GM18507 (cell line): ENCODE data around the gene HIBADH.
"Not testable (repeated sequence)": the region's sequence is repeated elsewhere in the genome, so short reads cannot be mapped to it uniquely, and the experiment has no call there.

Experiments used
- DNase-seq: peaks from one replicate; pipeline ENCODE4 v3.0.0; 2011; ENCODE audit warnings: low read depth; ENCODE audit not compliant: insufficient read length; ENCODE audit errors: extremely low spot score
- FAIRE-seq: peaks from 2 replicates; lab custom pipeline; 2011; peaks lifted over from hg19 to GRCh38; lab: Jason Lieb, UNC

HIBADH gene

DNA sequence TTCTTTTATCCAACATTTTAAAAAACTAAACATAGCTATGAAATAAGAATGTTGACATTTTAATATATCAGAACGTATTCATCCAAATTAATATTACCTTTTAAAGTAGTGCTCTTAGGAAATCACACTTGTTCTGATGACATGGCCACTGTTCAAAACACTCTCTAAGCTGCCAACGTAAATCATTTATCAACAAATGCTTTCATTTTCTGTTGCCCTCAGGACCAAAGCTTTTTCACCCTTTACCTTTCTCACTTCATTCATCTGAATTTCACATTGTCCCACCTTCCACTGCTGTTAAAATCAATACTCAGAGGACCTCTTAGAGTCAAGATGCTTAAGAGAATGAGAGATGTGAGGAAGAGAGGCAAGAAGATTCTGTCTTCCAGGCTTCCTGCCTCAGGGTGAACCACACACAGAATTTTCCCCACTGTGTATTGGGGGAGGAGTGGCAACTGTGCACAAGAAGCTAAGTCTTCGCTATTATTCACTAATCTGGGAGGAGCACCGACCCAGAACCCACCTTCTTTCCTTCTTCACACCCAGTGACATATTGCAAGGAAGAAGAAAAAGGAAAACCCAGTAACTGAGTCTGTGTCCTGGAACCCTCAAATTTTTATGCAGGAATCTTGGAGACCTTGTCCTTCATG lies 21.0 kb downstream of the HIBADH start:
- FAIRE-seq (peak; percentile 83), DNase-seq (peak; percentile 33)

DNA sequence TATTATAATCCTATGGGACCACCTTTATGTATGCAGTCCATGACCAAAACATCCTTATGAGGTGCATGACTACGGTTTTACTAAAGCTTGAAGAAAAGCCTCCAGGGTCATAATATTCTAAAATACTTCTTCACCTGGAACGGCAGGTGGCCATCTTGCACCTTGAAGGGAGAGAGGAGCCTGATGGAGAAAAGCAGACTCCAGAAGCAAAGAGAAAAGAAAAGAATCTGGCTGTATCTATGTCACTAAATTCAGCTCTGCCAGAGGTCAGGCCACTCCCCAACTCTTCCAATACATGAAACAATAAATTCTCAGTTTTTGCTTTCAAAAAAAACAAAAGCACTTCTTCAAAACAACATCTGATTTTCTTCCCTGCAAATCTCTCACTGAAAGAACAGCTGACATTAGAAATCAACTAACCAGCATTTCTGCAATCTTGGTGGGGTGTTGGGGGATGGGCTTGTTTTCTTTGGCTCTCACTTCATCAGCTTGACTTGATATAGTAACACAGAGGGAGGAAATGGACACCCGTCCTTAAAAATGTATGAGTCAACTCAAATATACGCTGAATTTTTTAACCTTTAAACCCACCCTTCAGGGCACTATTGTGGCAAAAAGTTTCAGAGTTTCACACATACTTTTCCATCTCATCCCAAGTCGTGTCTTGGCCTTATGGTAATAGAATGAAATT lies 21.7 kb downstream of the HIBADH start:
- FAIRE-seq (no peak), DNase-seq (no peak)

DNA sequence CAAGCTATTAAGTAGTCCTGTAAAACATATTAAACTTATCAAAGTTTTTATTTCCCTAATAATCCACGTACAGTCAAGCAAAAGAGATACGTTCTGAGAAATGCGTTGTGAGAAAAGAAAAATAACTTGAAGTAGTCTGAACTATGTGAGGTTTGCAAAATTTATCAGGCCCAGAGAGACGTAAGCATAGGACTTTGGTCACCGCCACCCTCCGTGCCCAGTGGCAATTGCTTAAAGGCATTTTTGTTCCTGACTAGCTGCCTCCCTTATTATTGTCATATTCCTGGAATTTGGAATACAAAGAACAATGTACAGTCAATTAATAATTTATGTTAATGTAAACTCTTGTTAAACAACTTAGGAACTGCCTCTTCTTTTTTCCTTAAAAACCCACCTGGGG lies 22.8 kb downstream of the HIBADH start:
- DNase-seq (no peak), FAIRE-seq (no peak)

DNA sequence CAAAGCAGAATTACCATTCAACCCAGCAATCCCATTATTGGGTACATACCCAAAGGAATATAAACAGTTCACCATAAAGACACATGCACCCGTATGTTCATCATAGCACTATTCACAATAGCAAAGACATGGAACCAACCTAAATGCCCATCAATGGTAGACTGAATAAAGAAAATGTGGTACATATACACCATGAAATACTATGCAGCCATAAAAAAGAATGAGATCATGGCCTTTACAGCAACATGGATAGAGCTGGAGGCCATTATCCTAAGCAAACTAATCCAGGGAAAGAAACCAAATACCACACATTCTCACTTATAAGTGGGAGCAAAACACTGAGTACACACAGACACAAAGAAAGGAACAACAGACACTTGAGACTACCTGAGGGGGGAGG lies 23.6 kb downstream of the HIBADH start:
- FAIRE-seq, result not testable (repeated sequence)

DNA sequence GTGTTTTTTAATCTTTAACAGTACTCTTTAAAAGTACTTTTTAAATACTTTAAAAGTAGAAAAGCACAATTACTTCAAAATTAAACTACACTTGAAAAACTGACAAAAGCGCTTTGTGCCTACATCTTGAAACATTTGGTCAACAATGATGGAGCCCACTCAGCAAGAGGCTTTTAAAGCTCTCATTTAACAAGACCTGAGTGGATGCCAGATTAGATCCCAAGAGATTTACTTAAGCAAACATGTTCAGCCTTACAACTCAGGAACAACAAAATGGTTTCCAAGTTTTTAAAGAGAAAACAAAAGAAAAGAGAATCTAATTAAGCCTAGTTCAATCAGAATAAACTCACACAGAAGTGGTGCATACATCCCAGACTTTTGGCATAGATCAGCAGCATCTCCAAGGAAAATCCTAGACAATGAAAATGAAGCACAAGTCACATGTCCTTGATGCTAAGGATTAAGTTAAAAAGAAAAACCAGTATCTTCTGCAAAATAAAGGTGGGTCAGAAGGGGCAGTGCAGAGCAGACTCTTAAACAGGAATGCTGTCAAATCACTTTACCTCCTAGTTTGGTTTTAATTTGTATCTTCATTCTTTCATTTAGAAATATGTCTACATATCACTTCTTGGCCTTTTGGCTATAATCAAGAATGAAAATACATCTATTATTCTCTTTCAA lies 26.2 kb downstream of the HIBADH start:
- no peak for DNase-seq

More for the DNA sequence above, 23.6 kb downstream of the HIBADH start:
- not testable (repeated sequence) for DNase-seq

DNA sequence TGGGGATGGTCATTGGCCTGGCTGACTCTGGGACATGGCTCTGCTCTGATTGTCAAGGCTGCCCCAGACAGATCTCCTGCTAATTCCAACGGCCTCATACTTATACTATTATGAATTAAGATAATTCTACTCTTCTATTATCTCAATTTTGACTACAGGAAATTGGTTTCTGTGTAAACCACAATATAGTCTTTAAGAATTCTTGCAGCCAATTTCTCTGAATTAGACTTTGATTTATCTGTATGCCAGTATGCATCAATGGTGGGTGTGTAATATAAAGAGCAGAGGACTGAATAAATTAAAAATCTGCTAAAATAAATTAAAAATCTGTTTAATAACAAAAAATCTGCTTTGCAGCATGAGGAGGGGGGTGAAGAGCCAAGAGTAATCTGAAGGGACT lies 27.0 kb downstream of the HIBADH start:
- FAIRE-seq, result no peak
- DNase-seq, result no peak

More for the DNA sequence above, 26.2 kb downstream of the HIBADH start:
- FAIRE-seq, result no peak

DNA sequence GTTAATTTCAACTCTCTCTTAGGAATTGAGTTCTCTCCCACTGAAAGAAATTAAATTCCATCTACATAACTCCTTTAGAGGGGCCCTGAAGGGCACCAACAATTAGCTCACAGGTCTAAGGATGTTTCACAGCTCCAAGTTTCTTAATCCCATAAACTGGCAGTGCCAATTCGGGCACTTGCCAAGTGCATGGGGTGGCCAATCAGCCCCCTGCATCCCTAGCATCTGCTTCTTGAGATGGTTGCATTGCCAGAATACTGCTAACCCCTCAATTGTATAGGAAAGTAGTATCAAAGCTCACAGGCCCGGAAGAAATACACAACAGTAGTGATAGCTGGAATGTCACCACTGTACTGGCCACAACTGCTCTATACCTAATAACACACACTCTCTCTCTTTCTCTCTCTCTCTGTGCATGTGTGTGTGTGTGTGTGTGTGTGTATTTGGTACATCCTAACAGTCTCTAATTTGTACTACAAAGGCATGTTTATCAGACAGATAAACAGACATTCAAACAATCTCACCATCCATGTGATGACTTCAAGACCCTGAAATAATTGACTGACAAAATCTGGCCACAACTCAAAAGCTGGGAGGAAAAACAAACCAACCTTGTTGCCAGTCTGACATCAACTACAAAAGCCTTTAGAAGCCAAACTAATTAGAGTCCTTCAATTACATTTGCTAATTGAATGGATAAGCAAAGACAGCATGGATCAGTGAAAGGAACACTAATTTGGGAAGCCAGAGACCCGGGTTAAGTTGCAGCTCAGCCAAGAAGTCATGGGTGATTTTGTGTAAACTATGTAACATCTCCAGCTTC lies 27.8 kb downstream of the HIBADH start:
- FAIRE-seq (no peak), DNase-seq (no peak)

DNA sequence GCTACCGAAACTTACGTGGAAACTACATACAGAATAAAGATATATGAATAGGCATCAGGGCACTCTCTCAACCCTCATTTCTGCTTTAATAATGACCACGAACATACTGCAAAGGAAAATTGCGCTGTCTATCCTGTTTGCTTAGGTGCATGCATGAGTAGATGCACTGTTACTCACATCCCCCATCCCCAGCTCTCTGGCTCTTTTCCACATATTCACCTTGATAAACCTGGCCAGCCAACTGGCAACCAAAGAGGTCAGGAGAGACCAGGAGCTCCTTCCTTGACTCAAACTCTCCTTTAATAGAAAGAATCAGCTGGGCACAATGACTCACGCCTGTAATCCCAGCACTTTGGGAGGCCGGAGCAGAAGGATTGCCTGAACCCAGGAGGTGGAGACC lies 29.6 kb downstream of the HIBADH start:
- no peak for DNase-seq
- FAIRE-seq, result no peak

DNA sequence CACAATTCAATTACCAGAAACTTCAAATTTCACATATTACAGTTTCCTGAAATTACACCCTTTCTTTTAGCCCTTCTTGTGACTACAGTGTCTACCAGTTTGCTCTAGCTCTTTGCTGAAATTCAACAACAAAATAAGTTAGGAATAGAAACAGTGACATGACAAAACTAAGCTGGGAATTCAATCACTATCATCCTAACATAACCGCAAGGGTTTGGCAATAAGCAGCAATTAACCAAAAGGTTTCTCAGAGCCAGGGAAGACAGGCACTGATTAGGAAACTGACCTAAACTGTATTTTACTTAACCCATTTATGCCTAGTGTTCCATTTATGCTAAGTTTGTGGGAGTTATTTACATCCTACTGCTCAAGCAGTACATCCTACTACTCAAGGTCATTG lies 31.3 kb downstream of the HIBADH start:
- no peak for DNase-seq
- no peak for FAIRE-seq

DNA sequence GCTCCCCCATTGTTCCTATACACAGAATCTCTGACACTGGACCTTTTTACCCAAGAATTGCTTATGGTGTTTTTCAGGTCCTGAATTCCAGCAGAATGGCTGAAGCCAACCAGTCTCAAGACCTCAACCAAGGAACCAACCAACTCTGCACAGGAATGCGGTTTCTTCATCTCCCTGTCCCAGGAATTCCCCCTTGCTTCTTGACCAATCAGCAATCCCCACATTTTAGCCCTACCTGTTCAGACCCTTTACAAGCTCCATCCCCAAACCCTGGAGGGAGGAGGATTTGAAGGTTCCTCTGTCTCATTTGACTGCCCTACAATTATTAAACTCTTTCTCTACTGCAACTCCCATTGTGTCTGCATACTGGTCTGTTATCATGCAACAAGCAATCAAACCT lies 35.5 kb downstream of the HIBADH start:
- FAIRE-seq (no peak), DNase-seq (no peak)

DNA sequence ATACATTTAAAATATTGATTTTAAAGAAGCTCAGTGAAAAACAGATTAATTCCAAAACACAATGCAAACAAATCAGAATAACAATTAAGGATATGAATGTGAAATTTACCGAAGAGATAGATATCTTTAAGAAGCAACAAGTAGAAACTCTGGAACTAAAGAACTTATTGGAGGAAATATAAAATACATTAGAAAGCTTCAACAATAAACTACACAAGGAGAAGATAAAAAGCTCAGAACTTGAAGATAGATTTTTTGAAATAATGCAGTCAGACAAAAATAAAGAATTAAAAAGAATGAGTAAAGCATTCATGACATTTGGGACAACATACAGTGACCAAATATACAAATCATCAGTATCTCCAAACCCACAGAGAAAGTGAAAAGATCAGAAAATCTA lies 43.2 kb downstream of the HIBADH start:
- DNase-seq (no peak), FAIRE-seq (no peak)

DNA sequence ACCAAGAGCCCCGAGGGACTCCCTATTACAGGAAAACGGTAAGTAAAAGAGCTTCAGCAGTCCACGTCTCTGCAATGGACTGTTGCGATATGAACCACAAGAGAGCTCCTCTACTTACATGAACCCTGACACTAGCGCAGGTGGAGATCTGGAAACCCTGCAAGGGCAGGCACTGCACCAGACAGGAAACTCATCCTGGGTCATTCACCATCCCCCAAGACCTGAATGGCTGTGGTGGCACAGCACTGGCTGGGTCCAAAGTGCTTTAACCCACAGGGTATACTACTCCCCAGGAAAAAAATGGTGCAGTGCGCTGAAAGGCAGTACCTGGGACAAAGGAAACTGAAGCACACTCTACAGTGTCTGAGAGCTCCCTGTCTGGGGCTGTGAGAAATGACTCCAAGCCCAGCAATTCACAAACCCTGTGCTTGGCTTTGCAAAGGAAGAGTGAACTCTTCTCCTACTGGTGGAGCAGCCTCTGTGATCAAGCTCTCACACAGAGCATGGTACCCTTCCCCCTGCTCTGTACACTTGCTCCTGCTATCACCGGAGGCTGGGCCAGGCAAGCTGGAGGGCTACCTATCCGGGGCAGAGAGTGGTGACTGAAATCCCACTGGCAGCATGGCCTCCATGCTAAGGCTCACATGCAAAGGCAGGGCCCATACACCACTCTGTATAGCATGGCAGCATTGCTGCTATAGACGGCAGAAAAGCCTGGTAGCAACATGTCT lies 44.9 kb downstream of the HIBADH start:
- FAIRE-seq (no peak), DNase-seq (no peak)

DNA sequence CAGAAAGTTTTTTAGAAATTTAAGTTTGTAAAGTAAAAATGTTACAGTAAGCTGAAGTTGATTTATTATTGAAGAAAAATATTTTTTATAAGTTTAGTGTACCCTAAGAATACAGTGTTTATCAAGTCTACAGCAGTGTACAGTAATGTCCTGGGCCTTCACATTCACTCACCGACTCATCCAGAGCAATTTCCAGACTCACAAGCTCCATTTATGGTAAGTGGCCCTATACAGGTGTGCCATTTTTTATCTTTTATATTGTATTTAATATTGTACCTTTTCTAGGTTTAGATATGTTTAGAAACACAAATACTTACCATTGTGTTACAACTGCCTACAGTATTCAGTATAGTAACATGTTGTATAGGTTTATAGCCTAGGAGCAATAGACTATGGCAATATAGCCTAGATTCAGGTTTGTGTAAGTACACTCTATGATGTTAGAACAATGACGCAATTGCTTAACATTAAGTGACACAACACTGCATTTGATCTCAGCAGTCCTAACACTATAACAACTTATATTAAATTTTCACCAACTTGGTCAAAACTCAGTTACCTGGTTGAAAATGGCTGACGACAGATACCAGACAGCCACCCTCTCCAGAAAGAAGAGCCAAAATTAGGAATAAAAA lies 45.7 kb downstream of the HIBADH start:
- DNase-seq (no peak), FAIRE-seq (no peak)

DNA sequence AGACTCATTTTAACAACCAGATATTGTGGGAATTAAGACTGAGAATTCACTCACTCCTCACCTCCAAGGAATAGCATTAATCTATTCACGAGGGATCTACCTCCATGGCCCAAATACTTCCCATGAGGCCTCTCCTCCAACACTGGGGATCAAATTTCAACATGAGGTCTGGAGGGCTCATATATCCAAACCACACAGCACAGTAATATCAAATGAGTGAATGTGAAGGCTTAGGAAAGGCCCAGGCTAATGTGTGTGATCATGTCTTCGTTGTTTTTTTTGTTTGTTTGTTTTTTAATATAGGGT lies 46.5 kb downstream of the HIBADH start:
- FAIRE-seq (no peak), DNase-seq (no peak)

DNA sequence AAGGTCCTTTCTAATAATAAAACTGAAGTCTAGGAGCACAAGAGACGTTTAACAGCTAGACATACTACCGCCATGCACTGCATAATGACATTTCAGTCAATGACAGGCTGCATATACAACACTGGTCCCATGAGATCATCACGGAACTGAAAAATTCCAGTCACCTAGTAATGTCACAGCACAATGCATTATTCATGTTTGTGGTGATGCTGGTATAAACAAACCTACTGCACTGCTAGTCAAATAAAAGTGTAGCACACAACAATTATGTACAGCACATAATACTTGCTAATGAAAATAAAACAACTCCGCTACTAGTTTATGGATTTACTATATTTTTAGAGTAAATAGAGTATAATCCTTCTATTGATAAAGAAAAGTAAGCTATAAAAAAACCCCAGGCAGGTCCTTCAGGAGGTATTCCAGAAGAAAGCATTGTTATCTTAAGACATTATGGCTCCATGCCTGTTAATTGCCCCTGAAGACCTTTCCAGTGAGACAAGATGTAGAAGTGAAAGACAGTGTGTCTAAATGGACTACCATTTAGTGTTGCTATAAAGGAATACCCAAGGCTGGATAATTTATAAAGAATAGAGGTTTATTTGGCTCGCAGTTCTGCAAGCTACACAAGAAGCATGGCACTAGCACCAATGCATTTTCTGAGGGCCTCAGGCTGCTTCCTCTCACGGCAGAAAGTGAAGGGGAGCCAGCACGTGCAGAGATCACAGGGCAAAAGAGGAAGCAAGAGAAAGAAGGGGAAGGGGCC lies 47.1 kb downstream of the HIBADH start:
- FAIRE-seq, result no peak
- DNase-seq, result no peak

DNA sequence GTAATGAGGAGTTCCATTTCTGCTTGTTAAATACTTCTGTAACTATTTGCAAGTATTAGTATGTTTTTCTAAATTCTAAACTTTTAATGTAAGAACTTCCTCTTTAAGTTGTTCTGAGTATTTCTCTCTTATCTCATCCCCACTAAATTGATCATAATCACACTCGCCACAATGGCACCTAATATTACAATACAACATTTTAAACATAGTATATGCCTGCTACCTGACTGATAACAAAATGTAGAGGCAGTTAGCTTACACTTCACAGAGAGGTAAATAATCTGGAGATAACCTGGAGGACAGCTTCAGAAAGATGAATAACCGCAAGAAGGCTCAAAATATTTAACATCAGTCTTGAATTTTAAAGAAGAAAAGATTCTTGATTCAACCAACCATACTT lies 48.6 kb downstream of the HIBADH start:
- DNase-seq (no peak), FAIRE-seq (no peak)

DNA sequence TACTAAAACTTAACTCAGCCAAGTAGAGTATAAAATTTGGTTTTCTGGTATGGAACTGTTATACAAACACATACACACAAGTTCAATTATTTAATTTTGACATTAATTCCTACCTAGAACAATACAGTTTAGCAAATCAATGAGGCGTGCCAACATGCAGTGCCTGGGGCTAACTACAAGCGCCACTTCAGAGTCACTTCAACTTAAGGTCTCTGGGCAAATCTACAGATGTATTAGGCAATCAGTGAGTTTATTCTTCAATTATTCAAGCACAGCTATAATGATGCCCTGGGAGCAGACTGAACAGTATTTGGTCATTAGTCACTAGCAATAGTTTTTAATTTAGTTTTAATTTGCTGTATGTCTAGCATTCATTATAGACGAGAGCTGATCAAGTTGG lies 51.6 kb downstream of the HIBADH start:
- DNase-seq, result no peak
- no peak for FAIRE-seq

DNA sequence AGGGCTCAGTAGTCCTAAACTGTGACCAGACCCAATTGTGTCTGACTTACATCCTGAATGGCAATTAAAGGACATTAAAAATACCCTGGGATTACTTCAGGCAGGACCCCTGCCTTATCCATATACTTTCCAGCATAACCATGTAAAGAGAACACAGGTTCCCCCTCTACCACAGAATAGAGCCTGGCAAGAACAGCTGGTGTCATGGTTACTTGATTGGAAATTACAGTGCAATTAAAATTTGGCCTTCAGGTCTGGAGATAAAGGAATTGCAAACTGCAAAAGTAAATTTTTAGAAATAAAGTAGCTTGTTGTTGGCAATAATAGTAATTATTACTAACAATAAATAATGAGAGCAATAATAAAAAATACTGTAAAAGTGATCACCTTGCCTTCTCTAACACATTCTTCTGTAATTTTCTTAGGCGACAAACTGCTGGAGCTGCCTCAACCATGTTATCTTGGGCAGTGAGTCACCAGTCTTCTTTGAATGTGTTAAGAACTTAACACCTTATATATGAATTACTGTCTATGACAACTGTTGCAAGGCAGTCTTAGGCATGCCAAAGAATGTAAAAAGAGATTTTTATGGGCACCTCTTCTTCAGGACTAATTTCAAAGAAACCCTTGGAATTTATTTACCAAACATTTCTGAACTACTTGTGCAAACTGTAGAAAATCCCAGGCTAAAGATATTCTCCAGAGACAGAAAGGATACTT lies 53.7 kb downstream of the HIBADH start:
- DNase-seq, result no peak
- no peak for FAIRE-seq
